ENCODE data around the gene MLLT1.

MLLT1 gene

DNA sequence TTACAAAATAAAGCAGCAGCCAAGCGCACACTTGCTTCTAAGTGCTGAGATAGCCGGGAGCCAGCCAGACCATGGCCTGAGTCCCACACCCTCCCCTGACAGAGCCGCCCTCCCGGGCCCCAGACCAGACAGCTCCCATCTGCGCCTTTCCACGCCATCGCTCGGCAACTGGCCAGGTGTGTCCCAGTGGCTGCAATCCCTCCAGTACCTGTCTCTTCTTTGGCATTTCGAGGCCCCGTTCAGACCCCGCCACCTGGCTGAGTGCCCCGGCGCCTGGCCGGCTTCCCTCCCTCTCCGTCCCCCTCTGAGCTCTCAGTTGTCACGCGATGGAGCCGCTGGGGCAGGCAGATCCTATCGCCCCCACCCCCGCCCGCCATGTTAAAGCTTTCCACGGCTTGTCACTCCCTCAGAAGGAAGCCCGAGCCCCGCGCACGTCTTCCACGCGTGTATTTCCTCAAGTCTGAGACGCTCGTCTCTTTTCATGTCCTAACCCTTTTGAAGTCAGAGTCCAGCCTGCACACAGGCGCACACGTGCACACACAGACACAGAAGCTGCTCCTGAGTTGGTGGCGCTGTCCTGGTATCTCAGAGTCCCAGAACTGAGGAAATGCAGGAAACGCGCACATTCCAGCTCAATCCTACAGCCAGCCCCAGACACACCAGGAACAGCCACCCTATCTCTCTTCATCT, 7.9 kb downstream of the MLLT1 start:
- no peak overlapping the region for H2AFZ ChIP-seq (ENCODE audit: low read depth, low read length)
- H3K4me1 ChIP-seq (ENCODE audit: insufficient read depth, low read length) = peaks cover 44% of the 10 kb centered on the region
- H3K9me3 ChIP-seq (ENCODE audit: low read length) = no peaks in the 10 kb centered on the region
- no peak overlapping the region for H3K4me3 ChIP-seq (ENCODE audit: low read length)
- H3K36me3 ChIP-seq (ENCODE audit: insufficient read depth, low read length) = peaks cover 43% of the 10 kb centered on the region
- no peaks in the 10 kb centered on the region for H3K27me3 ChIP-seq (ENCODE audit: insufficient read depth, low read length)

DNA sequence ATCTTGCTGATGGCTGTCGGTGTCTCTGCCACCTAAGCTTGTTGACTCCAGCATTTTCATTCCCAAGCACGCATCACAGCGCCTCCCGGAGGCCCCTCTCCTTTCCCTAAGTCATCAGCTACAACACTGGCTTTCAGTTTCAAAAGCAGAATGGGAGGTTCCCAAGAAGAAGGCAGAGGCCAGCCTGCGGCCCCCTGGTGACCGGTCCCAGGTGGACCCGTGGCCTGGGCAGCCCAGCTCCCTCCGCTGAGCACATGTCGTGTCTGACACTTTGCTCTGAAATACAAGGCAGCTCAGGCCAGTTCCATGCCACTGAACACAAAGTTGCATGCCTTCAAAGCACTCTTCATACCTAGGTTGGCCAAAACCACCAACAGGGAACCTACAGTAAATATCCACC, 8.5 kb downstream of the MLLT1 start:
- no peaks in the 10 kb centered on the region for H3K9me3 ChIP-seq (ENCODE audit: low read length)
- H3K27me3 ChIP-seq (ENCODE audit: insufficient read depth, low read length) = no peaks in the 10 kb centered on the region
- peaks cover 44% of the 10 kb centered on the region for H3K36me3 ChIP-seq (ENCODE audit: insufficient read depth, low read length)
- H3K4me3 ChIP-seq (ENCODE audit: low read length) = no peak overlapping the region
- H2AFZ ChIP-seq (ENCODE audit: low read depth, low read length) = no peak overlapping the region
- H3K4me1 ChIP-seq (ENCODE audit: insufficient read depth, low read length) = peaks cover 44% of the 10 kb centered on the region

DNA sequence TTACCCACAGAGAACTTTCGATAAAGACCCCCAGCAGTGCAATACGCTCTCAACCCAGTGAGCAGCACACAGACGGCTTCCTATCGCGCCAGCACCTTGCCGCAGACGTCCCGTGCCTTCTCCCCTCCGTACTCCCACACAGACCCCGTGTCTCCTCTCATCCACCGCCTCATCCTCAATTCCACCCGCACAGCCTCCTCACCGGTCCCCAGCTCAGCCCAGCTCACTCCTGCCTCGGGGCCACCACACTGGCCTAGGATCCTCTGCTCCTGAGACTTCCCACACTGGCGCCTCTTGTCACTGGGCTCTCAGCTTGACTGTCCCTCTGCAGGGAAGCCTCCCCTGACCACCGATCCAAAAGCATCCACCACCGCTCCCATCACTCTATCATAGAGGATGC, 9.0 kb downstream of the MLLT1 start:
- Histone ChIP-seq H2AFZ (ENCODE audit: low read depth, low read length) (no peak overlapping the region), H3K4me3 (ENCODE audit: low read length) (no peak overlapping the region), H3K4me1 (ENCODE audit: insufficient read depth, low read length) (peaks cover 44% of the 10 kb centered on the region), H3K27me3 (ENCODE audit: insufficient read depth, low read length) (no peaks in the 10 kb centered on the region), H3K9me3 (ENCODE audit: low read length) (no peaks in the 10 kb centered on the region), H3K36me3 (ENCODE audit: insufficient read depth, low read length) (peaks cover 40% of the 10 kb centered on the region)

GRCh38 chr19:6270076-6270745, 9.6 kb downstream of the MLLT1 start:
- peaks cover 38% of the 10 kb centered on the region for H3K4me1 ChIP-seq (ENCODE audit: insufficient read depth, low read length)
- no peaks in the 10 kb centered on the region for H3K9me3 ChIP-seq (ENCODE audit: low read length)
- peaks cover 39% of the 10 kb centered on the region for H3K36me3 ChIP-seq (ENCODE audit: insufficient read depth, low read length)
- H3K4me3 ChIP-seq (ENCODE audit: low read length) = no peak overlapping the region
- no peaks in the 10 kb centered on the region for H3K27me3 ChIP-seq (ENCODE audit: insufficient read depth, low read length)
- H2AFZ ChIP-seq (ENCODE audit: low read depth, low read length) = no peak overlapping the region

GRCh38 chr19:6269101-6269886, 10.5 kb downstream of the MLLT1 start:
- Histone ChIP-seq H3K36me3 (ENCODE audit: insufficient read depth, low read length) (peaks cover 39% of the 10 kb centered on the region), H3K4me3 (ENCODE audit: low read length) (no peak overlapping the region), H2AFZ (ENCODE audit: low read depth, low read length) (no peak overlapping the region), H3K9me3 (ENCODE audit: low read length) (no peaks in the 10 kb centered on the region), H3K27me3 (ENCODE audit: insufficient read depth, low read length) (no peaks in the 10 kb centered on the region), H3K4me1 (ENCODE audit: insufficient read depth, low read length) (peaks cover 29% of the 10 kb centered on the region)

- Histone ChIP-seq H3K4me1 (ENCODE audit: insufficient read depth, low read length) (peaks cover 20% of the 10 kb centered on the region), H2AFZ (ENCODE audit: low read depth, low read length) (no peak overlapping the region), H3K4me3 (ENCODE audit: low read length) (no peak overlapping the region), H3K36me3 (ENCODE audit: insufficient read depth, low read length) (peaks cover 42% of the 10 kb centered on the region), H3K27me3 (ENCODE audit: insufficient read depth, low read length) (no peaks in the 10 kb centered on the region), H3K9me3 (ENCODE audit: low read length) (no peaks in the 10 kb centered on the region)
Measured at GRCh38 chr19:6268382-6268771, 11.4 kb downstream of the MLLT1 start.

DNA sequence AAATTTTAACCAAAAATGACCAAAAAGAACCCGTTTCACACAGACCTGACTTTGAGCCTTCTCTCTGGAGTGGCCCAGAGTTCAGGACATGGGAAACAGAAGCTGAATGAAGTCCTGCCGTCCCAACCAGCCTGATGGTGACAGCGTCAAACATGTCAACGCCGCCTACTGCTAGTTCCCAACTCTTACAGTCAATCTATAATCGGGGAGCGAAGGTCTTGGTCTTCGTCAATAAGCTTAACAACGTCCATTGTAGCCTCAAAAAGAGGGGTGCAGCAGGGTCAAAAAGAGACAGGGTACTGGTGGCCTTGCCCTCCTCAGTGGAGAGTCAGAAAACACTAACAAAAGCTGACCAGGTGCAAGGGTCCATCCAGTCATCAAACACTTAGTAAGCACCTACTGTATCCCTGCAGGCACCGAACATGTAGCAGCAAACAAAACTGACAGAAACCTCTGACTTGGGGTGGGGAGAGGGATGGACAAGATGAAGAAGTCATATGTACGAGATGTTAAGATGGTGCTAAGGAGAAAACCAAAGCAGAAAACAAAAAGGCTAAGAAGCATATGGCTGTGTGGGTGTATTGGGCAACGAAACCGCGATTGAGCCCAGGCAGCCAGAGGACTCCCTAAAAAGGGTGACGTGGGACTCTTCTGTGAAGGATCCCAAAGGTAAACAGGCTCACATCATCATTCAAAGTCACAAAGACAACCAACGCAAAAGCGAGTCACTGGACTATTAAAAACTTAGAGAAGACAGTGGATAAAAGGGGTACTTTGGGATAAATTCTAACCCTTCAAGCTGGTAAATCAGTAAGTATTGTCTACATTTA, 12.0 kb downstream of the MLLT1 start:
- H3K9me3 ChIP-seq (ENCODE audit: low read length) = no peaks in the 10 kb centered on the region
- H2AFZ ChIP-seq (ENCODE audit: low read depth, low read length) = no peak overlapping the region
- no peaks in the 10 kb centered on the region for H3K27me3 ChIP-seq (ENCODE audit: insufficient read depth, low read length)
- H3K4me3 ChIP-seq (ENCODE audit: low read length) = no peak overlapping the region
- peaks cover 46% of the 10 kb centered on the region for H3K36me3 ChIP-seq (ENCODE audit: insufficient read depth, low read length)
- peaks cover 14% of the 10 kb centered on the region for H3K4me1 ChIP-seq (ENCODE audit: insufficient read depth, low read length)

GRCh38 chr19:6264803-6265202, 15.0 kb downstream of the MLLT1 start:
- H3K4me1 ChIP-seq (ENCODE audit: insufficient read depth, low read length) = no peaks in the 10 kb centered on the region
- no peak overlapping the region for H2AFZ ChIP-seq (ENCODE audit: low read depth, low read length)
- H3K27me3 ChIP-seq (ENCODE audit: insufficient read depth, low read length) = no peaks in the 10 kb centered on the region
- H3K36me3 ChIP-seq (ENCODE audit: insufficient read depth, low read length) = peaks cover 66% of the 10 kb centered on the region
- no peak overlapping the region for H3K4me3 ChIP-seq (ENCODE audit: low read length)
- H3K9me3 ChIP-seq (ENCODE audit: low read length) = no peaks in the 10 kb centered on the region

DNA sequence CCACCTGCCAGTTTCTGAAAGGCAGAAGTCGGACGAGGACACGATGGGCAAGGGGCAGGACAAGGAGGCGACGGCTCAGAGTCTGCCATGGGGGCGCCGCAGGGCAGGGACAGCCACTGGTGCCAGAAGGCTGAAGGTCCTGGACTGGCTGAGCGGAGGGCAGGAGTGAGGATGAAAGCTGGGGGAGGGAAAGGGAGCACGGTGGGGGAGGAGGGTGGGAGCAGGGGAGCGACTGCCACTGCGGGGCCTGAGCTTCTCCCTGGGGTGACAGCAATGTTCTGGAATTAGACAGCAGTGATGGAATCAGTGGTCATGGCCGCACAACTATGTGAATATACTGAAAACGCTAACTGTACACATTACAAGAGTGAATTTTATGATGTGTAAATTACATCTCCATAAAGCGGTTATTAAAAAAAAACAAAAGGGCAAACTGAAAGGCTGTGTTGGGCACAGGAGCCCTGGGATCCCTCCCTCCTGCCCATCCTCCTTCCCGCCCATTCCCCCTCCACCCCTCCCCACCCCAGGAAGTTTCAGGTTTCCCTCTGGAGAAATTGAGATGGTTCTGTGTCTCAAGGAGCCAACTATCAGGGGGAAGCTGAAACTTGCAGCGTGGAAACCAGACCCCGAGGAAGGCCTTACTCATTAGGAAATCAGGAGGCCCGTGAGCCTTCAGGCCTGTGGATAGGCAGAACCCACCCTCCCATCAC, 15.9 kb downstream of the MLLT1 start:
- Histone ChIP-seq H2AFZ (ENCODE audit: low read depth, low read length) (no peak overlapping the region), H3K4me1 (ENCODE audit: insufficient read depth, low read length) (no peaks in the 10 kb centered on the region), H3K4me3 (ENCODE audit: low read length) (no peak overlapping the region), H3K9me3 (ENCODE audit: low read length) (no peaks in the 10 kb centered on the region), H3K27me3 (ENCODE audit: insufficient read depth, low read length) (no peaks in the 10 kb centered on the region), H3K36me3 (ENCODE audit: insufficient read depth, low read length) (peaks cover 65% of the 10 kb centered on the region)

DNA sequence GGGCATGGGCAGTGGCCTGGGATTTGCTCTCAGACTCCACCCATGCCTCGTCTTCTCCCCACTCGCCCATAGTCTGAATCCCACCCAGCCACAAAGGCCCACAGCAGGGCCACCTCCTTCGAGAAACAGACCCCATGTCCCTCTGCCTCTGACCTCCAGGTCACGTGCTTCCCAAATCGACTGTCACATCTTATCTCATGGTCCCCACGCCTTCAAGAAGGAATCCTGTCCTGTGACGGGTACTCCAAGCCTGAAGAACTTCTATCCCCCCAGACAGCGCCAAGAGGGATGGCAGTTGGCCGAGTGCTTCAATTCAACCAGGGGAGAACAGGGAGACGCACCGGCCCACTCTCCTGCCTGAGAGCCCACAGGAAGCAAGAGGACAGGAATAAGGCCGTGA, 16.5 kb downstream of the MLLT1 start:
- Histone ChIP-seq H3K4me3 (ENCODE audit: low read length) (no peak overlapping the region), H3K36me3 (ENCODE audit: insufficient read depth, low read length) (peaks cover 65% of the 10 kb centered on the region), H2AFZ (ENCODE audit: low read depth, low read length) (no peak overlapping the region), H3K4me1 (ENCODE audit: insufficient read depth, low read length) (peaks cover under 1% of the 10 kb centered on the region), H3K9me3 (ENCODE audit: low read length) (no peaks in the 10 kb centered on the region), H3K27me3 (ENCODE audit: insufficient read depth, low read length) (no peaks in the 10 kb centered on the region)

- H3K27me3 ChIP-seq (ENCODE audit: insufficient read depth, low read length) = no peaks in the 10 kb centered on the region
- no peak overlapping the region for H3K4me3 ChIP-seq (ENCODE audit: low read length)
- peaks cover 66% of the 10 kb centered on the region for H3K36me3 ChIP-seq (ENCODE audit: insufficient read depth, low read length)
- H2AFZ ChIP-seq (ENCODE audit: low read depth, low read length) = no peak overlapping the region
- peaks cover 2% of the 10 kb centered on the region for H3K4me1 ChIP-seq (ENCODE audit: insufficient read depth, low read length)
- no peaks in the 10 kb centered on the region for H3K9me3 ChIP-seq (ENCODE audit: low read length)
Measured at GRCh38 chr19:6262519-6262918, 17.3 kb downstream of the MLLT1 start.

DNA sequence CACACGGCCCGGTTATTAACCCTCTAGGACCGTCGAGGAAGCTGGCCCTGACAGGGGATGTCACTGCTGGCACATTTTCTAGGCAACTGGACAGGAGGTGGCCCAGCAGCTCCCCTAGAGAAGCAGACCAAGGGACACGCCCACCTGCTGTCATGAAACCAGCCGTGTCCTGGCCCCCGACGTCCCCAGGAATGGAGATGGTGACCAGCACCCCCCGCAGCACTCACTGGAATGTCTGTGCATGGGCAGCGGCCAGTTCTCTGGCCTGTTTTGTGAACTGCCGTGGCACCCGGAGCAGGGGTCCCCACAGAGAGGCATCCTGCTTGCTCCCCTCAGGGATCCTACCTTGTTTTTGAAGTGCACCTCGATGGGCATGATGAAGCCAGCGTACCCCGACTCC, 17.9 kb downstream of the MLLT1 start:
- Histone ChIP-seq H3K9me3 (ENCODE audit: low read length) (no peaks in the 10 kb centered on the region), H2AFZ (ENCODE audit: low read depth, low read length) (no peak overlapping the region), H3K4me3 (ENCODE audit: low read length) (no peak overlapping the region), H3K4me1 (ENCODE audit: insufficient read depth, low read length) (peaks cover 2% of the 10 kb centered on the region), H3K27me3 (ENCODE audit: insufficient read depth, low read length) (no peaks in the 10 kb centered on the region), H3K36me3 (ENCODE audit: insufficient read depth, low read length) (peaks cover 63% of the 10 kb centered on the region)
